ENCODE data around the gene ISG15.
"Not testable (repeated sequence)": the region's sequence is repeated elsewhere in the genome, so short reads cannot be mapped to it uniquely, and the experiment has no call there.

Gene ISG15

DNA sequence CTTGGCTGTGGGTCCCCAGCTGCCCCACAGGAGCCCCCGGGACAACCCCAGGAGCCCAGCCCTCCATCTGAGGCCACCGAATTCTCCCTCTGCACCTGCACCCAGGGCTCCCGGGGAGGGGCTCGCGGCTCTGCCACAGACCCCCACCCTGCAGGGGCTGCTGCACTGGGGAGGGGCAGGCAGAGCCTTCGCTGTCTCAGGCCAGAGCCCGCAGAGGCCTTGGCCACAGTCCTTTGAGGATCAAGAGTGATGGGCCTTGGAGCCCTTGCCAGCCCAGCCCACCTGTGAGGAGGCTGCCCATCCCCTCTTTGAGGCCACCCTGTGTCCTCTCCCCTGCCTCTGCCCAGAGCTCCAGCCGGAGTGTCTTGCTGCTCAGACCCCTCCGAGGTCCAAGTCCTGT lies 37.9 kb upstream of the ISG15 start:
- DNase-seq (ENCODE audit: low read depth in 2 of 2), result no peak

- DNase-seq (ENCODE audit: low read depth in 2 of 2), result peak in 1 of 2 donors; percentile 52
Observed at GRCh38 chr1:975896-976683, 37.2 kb upstream of the ISG15 start.

GRCh38 chr1:976791-977190 lies 36.5 kb upstream of the ISG15 start:
- not testable (repeated sequence) for DNase-seq (ENCODE audit: low read depth in 2 of 2)

DNA sequence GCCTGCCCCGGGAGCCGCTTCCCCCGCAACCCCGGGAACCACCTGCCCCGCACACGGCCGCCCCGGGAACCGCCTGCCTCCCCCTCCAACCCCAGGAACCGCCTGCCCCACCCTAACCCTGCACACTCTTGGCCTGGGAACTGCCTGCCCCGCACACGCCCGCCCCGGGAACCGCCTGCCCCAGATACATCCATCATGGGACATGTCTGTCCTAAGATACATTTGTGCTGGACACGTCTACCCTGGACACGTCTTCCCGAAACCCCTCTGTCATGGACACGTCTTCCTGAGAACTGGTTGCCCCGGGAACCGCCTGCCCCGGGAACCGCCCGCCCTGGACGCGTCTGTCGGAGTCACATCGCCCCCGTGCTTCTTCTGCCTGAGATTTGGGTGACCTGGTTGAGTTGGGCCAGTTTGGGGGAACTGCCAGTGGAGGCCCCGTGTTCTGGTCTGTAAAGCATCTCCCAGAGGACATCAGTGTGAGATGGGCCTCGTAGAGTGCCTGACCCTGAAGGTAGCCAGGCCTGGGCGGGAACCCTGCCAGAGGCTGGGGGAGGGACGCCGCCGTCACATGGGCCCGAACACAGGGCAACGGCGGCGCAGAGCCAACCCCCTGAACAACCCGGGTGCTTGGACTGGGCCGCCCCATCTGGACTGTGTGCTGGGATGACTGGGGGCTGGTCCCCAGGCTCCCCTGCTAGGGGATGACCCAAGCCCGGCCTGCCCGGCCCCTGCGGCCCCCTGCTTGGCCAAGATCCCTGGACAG lies 35.0 kb upstream of the ISG15 start:
- DNase-seq (ENCODE audit: low read depth in 2 of 2), result no peak

- DNase-seq (ENCODE audit: low read depth in 2 of 2), result no peak
Observed at GRCh38 chr1:978835-979743, 34.2 kb upstream of the ISG15 start.

- DNase-seq (ENCODE audit: low read depth in 2 of 2), result no peak
Observed at GRCh38 chr1:979744-980072, 33.6 kb upstream of the ISG15 start.

DNA sequence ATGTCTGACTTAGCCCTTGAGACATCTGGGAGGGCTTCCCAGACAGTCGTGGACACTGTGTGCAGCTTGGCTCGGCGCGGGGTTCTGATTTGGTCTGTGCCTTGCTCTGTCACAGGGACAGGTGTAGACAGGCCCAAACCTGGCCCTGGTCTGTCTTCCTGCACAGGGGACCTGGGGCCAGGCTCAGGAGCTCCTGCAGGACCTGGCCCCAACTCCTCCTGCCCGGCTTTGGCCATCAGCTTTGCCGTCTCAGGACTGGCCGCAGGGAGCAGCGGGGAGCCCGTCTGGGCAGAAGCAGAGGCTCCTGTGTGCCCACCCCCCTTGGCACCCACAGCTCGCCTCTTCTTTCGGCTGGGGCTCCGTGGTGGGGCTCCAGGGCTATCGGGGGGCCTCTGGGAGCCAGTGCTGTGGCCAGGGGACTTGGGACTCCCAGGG lies 33.1 kb upstream of the ISG15 start:
- no peak for DNase-seq (ENCODE audit: low read depth in 2 of 2)

DNA sequence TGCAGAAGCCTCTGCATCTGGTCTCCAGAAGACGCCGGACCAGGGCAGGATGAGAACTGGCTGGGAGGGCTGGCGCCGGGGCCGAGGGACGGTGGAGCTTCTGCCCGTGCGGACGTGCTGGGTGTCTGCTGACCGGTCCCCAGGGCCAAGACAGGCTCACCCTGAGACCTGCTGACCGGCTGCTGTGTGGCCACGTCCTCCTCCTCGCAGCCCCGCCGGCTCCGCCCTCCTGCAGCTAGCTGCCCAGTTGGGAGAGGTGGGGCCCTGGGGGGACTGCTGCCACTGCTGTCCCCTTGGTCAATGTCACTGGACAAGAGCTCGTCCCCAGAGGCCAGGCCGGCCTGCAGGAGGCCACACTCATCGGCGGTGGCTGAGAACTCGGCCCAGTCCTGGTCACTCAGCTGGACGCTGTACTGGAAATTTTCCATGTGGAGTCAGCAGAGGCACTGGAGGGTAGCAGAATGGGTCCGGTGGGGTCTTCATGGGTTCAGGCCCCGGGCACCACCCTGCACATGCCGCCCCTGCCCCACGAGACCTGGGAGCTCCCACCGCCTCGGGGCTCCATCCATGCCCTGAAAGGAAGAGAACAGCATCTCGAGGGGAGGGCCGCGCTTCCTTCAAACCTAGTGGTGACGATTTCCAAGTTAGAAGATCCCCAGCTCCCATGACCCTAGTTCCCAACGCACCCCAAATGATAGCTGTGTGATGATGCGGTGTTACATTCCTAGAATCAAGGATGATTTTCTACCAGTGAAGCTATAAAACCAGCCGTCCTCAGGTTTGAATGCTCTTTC lies 32.5 kb upstream of the ISG15 start:
- no peak for DNase-seq (ENCODE audit: low read depth in 2 of 2)

DNA sequence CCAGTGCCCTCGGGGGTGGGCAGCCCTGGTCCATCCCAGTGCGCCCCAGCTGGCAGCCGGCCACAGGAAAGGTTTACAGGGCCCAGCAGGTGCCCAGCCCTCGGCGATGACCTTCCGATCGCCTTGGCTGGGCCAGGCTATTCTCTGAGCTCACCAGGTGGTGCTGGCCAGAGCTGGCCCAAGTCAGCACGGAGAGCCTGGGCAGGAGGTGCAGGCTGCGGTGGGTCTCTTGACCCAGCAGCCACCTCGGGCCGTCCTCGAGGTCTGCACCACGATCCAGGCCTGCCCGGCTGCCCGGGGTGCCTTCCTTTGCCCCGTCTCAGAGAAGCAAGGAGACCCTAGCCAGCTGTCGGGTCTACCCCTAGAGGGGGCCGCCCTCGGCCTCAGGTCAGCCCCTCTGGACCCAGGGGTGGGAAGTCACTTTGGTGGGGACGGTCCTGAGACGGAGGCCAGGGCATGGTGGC lies 31.8 kb upstream of the ISG15 start:
- DNase-seq (ENCODE audit: low read depth in 2 of 2), result no peak

DNA sequence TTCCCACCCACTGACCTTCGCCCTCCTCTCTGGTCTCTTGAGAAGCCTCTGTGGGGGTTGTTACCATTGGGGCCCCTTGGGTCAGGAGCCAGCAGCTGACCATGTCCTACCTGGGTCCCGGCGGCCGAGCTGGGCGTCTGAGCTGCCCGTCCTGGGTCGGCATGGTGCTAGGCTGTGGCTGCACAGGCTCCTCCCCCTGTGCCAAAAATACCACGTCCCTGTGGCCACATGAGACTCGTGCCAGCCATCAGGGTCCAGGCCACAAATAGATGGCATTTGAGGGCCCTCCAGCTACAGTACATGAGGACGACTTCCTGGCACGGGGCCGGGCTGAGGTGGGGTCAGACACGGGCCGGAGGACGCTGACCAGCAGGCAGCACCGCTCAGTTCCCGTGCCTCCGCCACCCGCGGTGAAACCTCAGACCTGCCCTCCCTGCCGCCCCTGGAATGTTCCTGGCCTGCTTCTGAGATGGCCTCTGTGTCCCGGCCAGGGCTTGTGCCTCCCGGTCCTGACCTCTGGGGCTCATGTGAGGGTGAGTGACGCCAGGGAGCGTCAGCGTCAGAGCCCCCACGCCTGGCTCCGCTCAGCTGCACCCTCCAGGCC lies 31.2 kb upstream of the ISG15 start, which contains the start of gene PERM1:
Gene PERM1 (minus strand): TSS at position 139 of the 604 bp plus-strand sequence. CDS start 1,064 bp downstream, outside the sequence.
- DNase-seq (ENCODE audit: low read depth in 2 of 2), result no peak

DNA sequence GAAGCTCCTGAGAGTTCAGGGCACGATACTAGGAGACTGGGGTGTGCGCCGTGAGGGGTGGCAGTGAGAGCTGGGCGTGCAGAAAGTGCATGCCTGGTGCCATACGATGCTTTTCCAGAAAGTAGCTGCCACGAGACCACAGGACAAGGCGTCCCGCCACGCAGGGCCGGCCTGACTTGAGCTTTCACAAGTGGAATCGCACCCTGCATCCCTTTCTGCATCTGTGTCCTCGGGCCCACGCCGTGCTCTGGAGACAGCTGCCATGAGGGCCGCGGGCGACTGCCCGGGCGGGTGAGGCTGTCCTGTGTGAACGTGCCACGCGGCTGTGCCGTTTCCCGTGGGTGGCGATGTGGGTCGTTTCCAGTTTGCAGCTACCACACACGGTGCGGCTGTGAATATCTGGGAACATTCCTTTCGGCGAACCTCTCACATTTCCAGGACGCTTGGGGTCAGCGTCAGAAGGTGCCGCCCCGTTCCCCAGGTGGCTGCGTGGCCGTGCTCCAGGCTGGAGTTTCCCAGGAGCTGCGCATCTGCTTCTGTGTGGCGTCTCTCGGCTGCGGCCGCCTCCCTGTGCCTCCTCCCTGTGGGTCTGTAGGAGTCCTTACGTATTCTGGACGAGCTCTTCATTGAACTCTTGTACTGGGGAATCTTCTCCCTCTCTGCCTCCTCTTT lies 30.4 kb upstream of the ISG15 start:
- DNase-seq (ENCODE audit: low read depth in 2 of 2), result no peak

DNA sequence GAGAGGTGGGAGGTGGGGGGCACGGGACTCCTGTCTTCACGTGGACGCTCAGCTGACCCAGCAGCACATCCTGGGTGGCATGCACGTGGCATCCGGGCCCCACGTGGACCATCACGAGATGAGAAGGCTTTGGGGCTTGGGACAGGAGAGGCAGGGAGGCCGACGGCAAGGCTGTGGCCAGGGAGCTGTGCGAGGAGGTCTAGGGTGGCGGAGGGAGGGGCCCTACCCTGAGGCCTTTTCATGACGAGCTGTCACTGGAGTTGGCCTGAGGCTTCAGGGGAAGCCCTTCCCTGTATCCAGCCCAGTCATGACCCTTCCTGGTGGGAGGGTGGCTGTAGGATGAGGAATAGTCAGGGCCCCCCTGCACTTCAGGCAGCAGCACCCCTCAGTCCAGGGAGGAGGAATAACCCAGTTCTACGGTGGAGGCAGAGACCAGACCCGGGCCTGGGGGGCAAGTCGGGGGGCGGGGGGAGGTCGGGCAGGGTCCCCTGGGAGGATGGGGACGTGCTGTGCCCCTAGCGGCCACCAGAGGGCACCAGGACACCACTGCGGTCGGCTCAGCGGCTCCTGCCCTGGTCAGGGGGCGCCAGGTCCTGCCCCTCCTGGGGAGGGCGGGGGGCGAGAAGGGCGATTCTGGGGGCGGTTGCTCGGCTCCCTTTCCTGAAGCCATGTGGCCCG lies 29.4 kb upstream of the ISG15 start:
- DNase-seq (ENCODE audit: low read depth in 2 of 2), result no peak

- no peak for DNase-seq (ENCODE audit: low read depth in 2 of 2)
Observed at GRCh38 chr1:984476-984814, 28.9 kb upstream of the ISG15 start.

GRCh38 chr1:985126-985525 lies 28.2 kb upstream of the ISG15 start:
- DNase-seq (ENCODE audit: low read depth in 2 of 2), result no peak

DNA sequence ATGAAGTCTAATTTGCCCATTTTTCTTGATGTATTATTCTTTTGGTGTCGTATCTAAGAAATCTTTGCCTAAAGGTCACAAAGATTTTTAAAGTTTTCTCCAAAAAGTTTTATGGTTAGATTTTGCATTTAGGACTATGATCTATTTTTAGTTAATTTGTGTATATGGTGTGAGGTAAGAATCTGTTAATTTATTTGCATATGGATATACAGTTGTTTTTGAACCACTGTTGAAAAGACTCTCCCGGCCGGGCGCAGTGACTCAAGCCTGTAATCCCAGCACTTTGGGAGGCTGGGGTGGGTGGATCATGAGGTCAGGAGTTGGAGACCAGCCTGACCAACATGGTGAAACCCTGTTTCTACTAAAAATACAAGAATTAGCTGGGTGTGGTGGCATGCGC lies 25.2 kb upstream of the ISG15 start:
- not testable (repeated sequence) for DNase-seq (ENCODE audit: low read depth in 2 of 2)

- DNase-seq (ENCODE audit: low read depth in 2 of 2), result not testable (repeated sequence)
Observed at GRCh38 chr1:991275-991674, 22.0 kb upstream of the ISG15 start.

DNA sequence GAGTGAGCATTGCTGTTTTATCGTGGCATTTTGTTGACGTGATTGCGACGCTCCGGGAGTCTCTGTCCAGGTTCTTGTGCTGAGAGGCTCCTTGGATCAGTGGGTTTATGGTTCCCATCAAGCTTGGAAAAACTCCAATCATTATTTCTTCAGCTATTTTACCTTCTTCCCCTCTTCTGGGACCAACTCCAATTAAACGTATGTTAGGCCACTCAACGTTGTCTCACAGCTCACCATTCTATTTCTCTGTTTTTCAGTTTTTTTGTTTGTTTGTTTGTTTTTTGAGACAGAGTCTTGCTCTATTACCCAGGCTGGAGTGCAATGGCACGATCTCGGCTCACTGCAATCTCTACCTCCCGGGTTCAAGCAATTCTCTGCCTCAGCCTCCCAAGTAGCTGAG lies 21.4 kb upstream of the ISG15 start:
- no peak for DNase-seq (ENCODE audit: low read depth in 2 of 2)

- no peak for DNase-seq (ENCODE audit: low read depth in 2 of 2)
Observed at GRCh38 chr1:992362-992761, 20.9 kb upstream of the ISG15 start.

- DNase-seq (ENCODE audit: low read depth in 2 of 2), result no peak
Observed at GRCh38 chr1:993379-993995, 19.8 kb upstream of the ISG15 start.

Data from stimulated activated CD8-positive, alpha-beta memory T cell treated with anti-CD3 and anti-CD28 coated beads, Interleukin-7, amount 100 ng/mL, for 4 hours (primary cell).